Mammary epithelial cell (primary cell): ENCODE results near the gene OR2T34.
"Not testable (repeated sequence)": the region's sequence is repeated elsewhere in the genome, so short reads cannot be mapped to it uniquely, and the experiment has no call there.

ENCODE experiments used
- CTCF ChIP-seq, 2 donors: IDR thresholded peaks in 1 of 2; conservative IDR thresholded peaks in 1 of 2; 2 replicates each; pipeline ENCODE4 v1.5.1; 2011 to 2012; ENCODE audit warnings: inconsistent platforms in 2 of 2, low read length in 2 of 2, mild to moderate bottlenecking in 2 of 2, control low read depth in 1 of 2, low read depth in 1 of 2; ENCODE audit not compliant: insufficient read depth in 1 of 2; ENCODE audit errors: extremely low read depth in 1 of 2
- EZH2 ChIP-seq: IDR thresholded peaks from 2 replicates; pipeline ENCODE4 v1.6.1; 2012; ENCODE audit warnings: low read length, inconsistent platforms, borderline replicate concordance

DNA sequence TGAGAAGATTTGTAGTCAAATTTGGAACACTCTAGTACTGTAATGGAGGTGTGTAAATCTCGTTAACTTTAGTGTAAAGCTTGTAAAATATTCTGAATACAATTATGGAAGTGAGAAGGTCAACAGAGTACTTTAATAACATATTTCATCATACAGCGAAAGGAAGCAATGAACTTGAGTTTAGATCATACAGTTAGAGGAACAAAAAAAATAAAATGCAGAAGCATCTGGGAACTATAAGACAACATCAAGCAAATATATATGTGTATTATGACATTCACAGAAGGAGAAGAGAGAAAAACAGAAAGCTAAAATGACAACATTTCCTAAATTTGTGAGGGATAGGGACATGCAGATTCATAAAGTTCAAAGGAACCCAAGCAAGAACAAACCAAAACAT, 5.5 kb downstream of the OR2T34 start:
- TF ChIP-seq CTCF (conservative IDR thresholded peaks at IDR 0.05 in 1 of 2, IDR thresholded peaks at IDR 0.05 in 1 of 2; ENCODE audit: extremely low read depth in 1 of 2, insufficient read depth in 1 of 2, low read depth in 1 of 2, low read length in 2 of 2); EZH2: not testable (repeated sequence)
